ENCODE data around the gene CYTH1. TPM values are rescaled to one million over a fixed set of nuclear protein-coding genes. Genes with fewer than 3 reads are reported as not detected.

The CYTH1 gene
- total and polyA plus RNA-seq, 4 donors, result 15.4 to 32.1 (median 20.6) TPM

GRCh38 chr17:78726513-78726912, 55.6 kb downstream of the CYTH1 start:
- DNase-seq (ENCODE audit: low spot score), result no peak
- no peak overlapping the region for H3K9ac ChIP-seq (ENCODE audit: low read depth in 1 of 2, low read length in 2 of 2)
- no peaks in the 10 kb centered on the region for H3K36me3 ChIP-seq (ENCODE audit: control insufficient read depth in 4 of 4, insufficient read depth in 3 of 4, low read depth in 1 of 4, low read length in 3 of 4)
- no peak overlapping the region for H3K4me3 ChIP-seq (ENCODE audit: low read depth in 1 of 3, low read length in 3 of 3)
- no peaks in the 10 kb centered on the region for H3K9me3 ChIP-seq (ENCODE audit: control insufficient read depth in 4 of 4, low read length in 3 of 4)
- 89% methylated on average over 13 of the region's 13 CpGs for WGBS
- TF ChIP-seq GABPA (IDR thresholded peaks at IDR 0.05 in 1 of 2, conservative IDR thresholded peaks at IDR 0.05 in 1 of 2) (no peak), HNF4A (conservative IDR thresholded peaks at IDR 0.05) (no peak), YY1 (IDR thresholded peaks at IDR 0.05) (no peak), FOXA1 (IDR thresholded peaks at IDR 0.05) (no peak), ATF3 (IDR thresholded peaks at IDR 0.05) (no peak)
- H3K4me1 ChIP-seq (ENCODE audit: control insufficient read depth in 4 of 4, insufficient read depth in 4 of 4, low read length in 3 of 4), result peaks cover 4 to 39% (median 30%) of the 10 kb centered on the region in 4 donors
- H3K27me3 ChIP-seq (ENCODE audit: control insufficient read depth in 4 of 4, insufficient read depth in 4 of 4, low read length in 3 of 4), result no peaks in the 10 kb centered on the region
- H3K27ac ChIP-seq (ENCODE audit: low read depth in 1 of 2, low read length in 2 of 2), result no peak overlapping the region

GRCh38 chr17:78725448-78726021, 56.5 kb downstream of the CYTH1 start:
- Histone ChIP-seq H3K9ac (ENCODE audit: low read depth in 1 of 2, low read length in 2 of 2) (no peak overlapping the region), H3K9me3 (ENCODE audit: control insufficient read depth in 4 of 4, low read length in 3 of 4) (no peaks in the 10 kb centered on the region), H3K27me3 (ENCODE audit: control insufficient read depth in 4 of 4, insufficient read depth in 4 of 4, low read length in 3 of 4) (no peaks in the 10 kb centered on the region), H3K27ac (ENCODE audit: low read depth in 1 of 2, low read length in 2 of 2) (no peak overlapping the region), H3K4me3 (ENCODE audit: low read depth in 1 of 3, low read length in 3 of 3) (no peak overlapping the region), H3K4me1 (ENCODE audit: control insufficient read depth in 4 of 4, insufficient read depth in 4 of 4, low read length in 3 of 4) (peaks cover 4 to 39% (median 30%) of the 10 kb centered on the region in 4 donors), H3K36me3 (ENCODE audit: control insufficient read depth in 4 of 4, insufficient read depth in 3 of 4, low read depth in 1 of 4, low read length in 3 of 4) (no peaks in the 10 kb centered on the region)
- TF ChIP-seq HNF4A (conservative IDR thresholded peaks at IDR 0.05) (no peak), TAF1 (conservative IDR thresholded peaks at IDR 0.05) (no peak), EGR1 (IDR thresholded peaks at IDR 0.05; ENCODE audit: low read depth in 2 of 2) (no peak), HNF4G (IDR thresholded peaks at IDR 0.05) (no peak), RXRA (IDR thresholded peaks at IDR 0.05) (no peak), JUND (IDR thresholded peaks at IDR 0.05) (no peak), NR2F2 (IDR thresholded peaks at IDR 0.05) (no peak), SP1 (IDR thresholded peaks at IDR 0.05) (no peak), MAX (IDR thresholded peaks at IDR 0.05) (no peak), YY1 (IDR thresholded peaks at IDR 0.05) (no peak), FOXA1 (IDR thresholded peaks at IDR 0.05) (no peak), ATF3 (IDR thresholded peaks at IDR 0.05) (no peak), ZBTB33 (IDR thresholded peaks at IDR 0.05) (no peak), CTCF (IDR thresholded peaks at IDR 0.05; ENCODE audit: low read depth, low read length, missing input control) (no peak), FOXA2 (IDR thresholded peaks at IDR 0.05) (no peak), REST (IDR thresholded peaks at IDR 0.05) (no peak), GABPA (IDR thresholded peaks at IDR 0.05 in 1 of 2, conservative IDR thresholded peaks at IDR 0.05 in 1 of 2) (no peak), RAD21 (IDR thresholded peaks at IDR 0.05) (no peak)
- no peak for DNase-seq (ENCODE audit: low spot score)
- 76% methylated on average over 6 of the region's 6 CpGs for WGBS
